ENCODE data around the gene PCBP3. TPM values are rescaled to one million over a fixed set of nuclear protein-coding genes. Genes with fewer than 3 reads are reported as not detected.
A peak's percentile ranks its signal among the peaks of the same experiment; 100 is the strongest.
"Not testable (repeated sequence)": the region's sequence is repeated elsewhere in the genome, so short reads cannot be mapped to it uniquely, and the experiment has no call there.

The PCBP3 gene
- total RNA-seq, 2 experiments from 2014 or later = 1.9 to 2.2 TPM

GRCh38 chr21:45972716-45973474, 329.4 kb downstream of the PCBP3 start:
- TF ChIP-seq CTCF (IDR thresholded peaks at IDR 0.05) = no peak
- CTCF ChIA-PET = interaction anchor here (0.7 to 5.0 kb wide), 11 partner anchors 8 to 391 kb away, joined by 3 to 50 read pairs (median 3); partner anchors contain the start of gene MCM3AP
- Mint-ChIP-seq H3K4me3 (peak overlapping the region; percentile 37), H3K9me3 (no peaks in the 10 kb centered on the region), H3K27me3 (peaks cover 15% of the 10 kb centered on the region), H3K27ac (no peak overlapping the region), H3K4me1 (ENCODE audit: low read depth) (peaks cover 22% of the 10 kb centered on the region), H3K36me3 (ENCODE audit: low read depth) (no peaks in the 10 kb centered on the region)
- intact Hi-C loops (cut with micrococcal nuclease) = loop anchor here (10.0 kb wide), 1 partner anchor 82 kb away; no protein-coding TSS in a partner anchor
- ATAC-seq = peak; percentile 8
- no peak for DNase-seq
- POLR2A ChIA-PET = interaction anchor here (1.2 to 1.9 kb wide), 3 partner anchors 21 to 170 kb away, joined by 3 to 15 read pairs (median 3); no protein-coding TSS in a partner anchor

GRCh38 chr21:45973475-45974072, 330.0 kb downstream of the PCBP3 start:
- ChIA-PET POLR2A (interaction anchor here (0.6 to 1.9 kb wide), 4 partner anchors 20 to 280 kb away, joined by 3 to 15 read pairs (median 3); no protein-coding TSS in a partner anchor), CTCF (interaction anchor here (0.7 to 5.0 kb wide), 11 partner anchors 9 to 390 kb away, joined by 3 to 50 read pairs (median 3); partner anchors contain the start of gene MCM3AP)
- H3K4me3 Mint-ChIP-seq = peak overlapping the region; percentile 64
- H3K9me3 Mint-ChIP-seq = no peaks in the 10 kb centered on the region
- ATAC-seq = peak; percentile 84
- H3K36me3 Mint-ChIP-seq (ENCODE audit: low read depth) = no peaks in the 10 kb centered on the region
- peaks cover 15% of the 10 kb centered on the region for H3K27me3 Mint-ChIP-seq
- peak overlapping the region; percentile 82 for H3K27ac Mint-ChIP-seq
- TF ChIP-seq CTCF (IDR thresholded peaks at IDR 0.05) = peak; percentile 81
- peaks cover 25% of the 10 kb centered on the region for H3K4me1 Mint-ChIP-seq (ENCODE audit: low read depth)
- intact Hi-C loops (cut with micrococcal nuclease) = loop anchor here (10.0 kb wide), 1 partner anchor 81 kb away; no protein-coding TSS in a partner anchor
- DNase-seq = peak; percentile 96

GRCh38 chr21:45974073-45975019, 330.8 kb downstream of the PCBP3 start:
- ChIA-PET POLR2A (interaction anchor here (0.6 to 1.9 kb wide), 4 partner anchors 19 to 280 kb away, joined by 3 to 15 read pairs (median 3); no protein-coding TSS in a partner anchor), CTCF (interaction anchor here (1.0 to 5.0 kb wide), 7 partner anchors 10 to 256 kb away, joined by 3 to 50 read pairs (median 3); no protein-coding TSS in a partner anchor)
- peak overlapping the region; percentile 64 for H3K4me3 Mint-ChIP-seq
- no peaks in the 10 kb centered on the region for H3K36me3 Mint-ChIP-seq (ENCODE audit: low read depth)
- peaks cover 15% of the 10 kb centered on the region for H3K27me3 Mint-ChIP-seq
- peak; percentile 32 for ATAC-seq
- peaks cover 30% of the 10 kb centered on the region for H3K4me1 Mint-ChIP-seq (ENCODE audit: low read depth)
- peak; percentile 27 for DNase-seq
- intact Hi-C loops (cut with micrococcal nuclease) = loop anchor here (10.0 kb wide), 1 partner anchor 80 kb away; no protein-coding TSS in a partner anchor
- no peaks in the 10 kb centered on the region for H3K9me3 Mint-ChIP-seq
- peak overlapping the region; percentile 82 for H3K27ac Mint-ChIP-seq
- no peak for TF ChIP-seq CTCF (IDR thresholded peaks at IDR 0.05)

GRCh38 chr21:45975020-45975666, 331.6 kb downstream of the PCBP3 start:
- ChIA-PET CTCF (no interaction called here), POLR2A (no interaction called here)
- H3K9me3 Mint-ChIP-seq = no peaks in the 10 kb centered on the region
- intact Hi-C loops (cut with micrococcal nuclease) = loop anchor here (10.0 kb wide), 1 partner anchor 80 kb away; no protein-coding TSS in a partner anchor
- peak overlapping the region; percentile 7 for H3K4me3 Mint-ChIP-seq
- DNase-seq (no peak), ATAC-seq (no peak)
- H3K27me3 Mint-ChIP-seq = peaks cover 15% of the 10 kb centered on the region
- no peak overlapping the region for H3K27ac Mint-ChIP-seq
- TF ChIP-seq CTCF (IDR thresholded peaks at IDR 0.05) = no peak
- no peaks in the 10 kb centered on the region for H3K36me3 Mint-ChIP-seq (ENCODE audit: low read depth)
- H3K4me1 Mint-ChIP-seq (ENCODE audit: low read depth) = peaks cover 30% of the 10 kb centered on the region

GRCh38 chr21:45975667-45976409, 332.3 kb downstream of the PCBP3 start:
- Mint-ChIP-seq H3K4me1 (ENCODE audit: low read depth) (peaks cover 30% of the 10 kb centered on the region), H3K27me3 (peaks cover 15% of the 10 kb centered on the region), H3K4me3 (peak overlapping the region; percentile 7)
- intact Hi-C loops (cut with micrococcal nuclease) = loop anchor here (10.0 kb wide), 1 partner anchor 79 kb away; no protein-coding TSS in a partner anchor
- DNase-seq; H3K36me3 Mint-ChIP-seq (ENCODE audit: low read depth); POLR2A ChIA-PET; H3K9me3 Mint-ChIP-seq; ATAC-seq; H3K27ac Mint-ChIP-seq; CTCF ChIA-PET: not testable (repeated sequence)
